MV-4-11 (cell line): Measurements from ENCODE around the gene CEP120.
"Not testable (repeated sequence)": the region's sequence is repeated elsewhere in the genome, so short reads cannot be mapped to it uniquely, and the experiment has no call there.

Experiments
- DNase-seq: peaks from one replicate; lab custom pipeline; 2025; lab: John Stamatoyannopoulos, UW

The CEP120 gene

DNA sequence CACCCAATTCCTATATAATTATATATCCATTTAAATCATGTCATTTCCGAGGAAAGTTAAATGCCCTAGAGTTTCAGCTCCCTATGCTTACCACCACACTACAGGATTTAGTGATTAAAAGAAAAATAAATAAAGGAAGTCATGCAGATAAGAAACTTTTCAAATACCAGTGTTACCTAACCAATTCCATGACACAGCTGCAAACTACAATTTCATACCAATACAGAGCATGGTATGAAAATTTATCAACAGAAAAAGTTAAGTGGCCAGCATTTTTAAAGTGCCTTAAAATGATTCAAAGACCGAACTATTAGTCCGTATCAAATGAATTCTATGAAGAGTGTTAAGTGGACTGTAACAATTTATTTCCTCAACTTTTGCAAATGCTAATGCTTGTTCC is 35.9 kb downstream of the CEP120 start:
- no peak for DNase-seq

DNA sequence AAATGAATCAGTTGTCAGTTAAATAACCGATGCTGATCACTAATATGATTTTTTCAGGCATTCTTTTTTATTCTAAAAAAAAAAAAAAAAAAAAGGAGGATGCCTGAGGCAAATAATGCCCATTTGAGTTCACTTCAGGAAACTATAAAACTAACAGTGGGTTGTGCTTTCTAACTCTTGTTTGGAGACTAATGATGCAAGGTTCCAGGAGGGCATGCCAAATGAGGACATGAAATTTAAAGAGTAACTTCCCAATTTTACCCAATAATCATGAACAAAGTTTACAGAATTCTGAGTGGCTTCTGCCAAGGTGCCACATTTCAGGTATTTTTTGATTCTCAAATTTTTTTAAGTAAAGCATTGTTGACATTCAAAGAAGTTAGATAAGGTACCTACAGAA is 41.0 kb downstream of the CEP120 start:
- no peak for DNase-seq

DNA sequence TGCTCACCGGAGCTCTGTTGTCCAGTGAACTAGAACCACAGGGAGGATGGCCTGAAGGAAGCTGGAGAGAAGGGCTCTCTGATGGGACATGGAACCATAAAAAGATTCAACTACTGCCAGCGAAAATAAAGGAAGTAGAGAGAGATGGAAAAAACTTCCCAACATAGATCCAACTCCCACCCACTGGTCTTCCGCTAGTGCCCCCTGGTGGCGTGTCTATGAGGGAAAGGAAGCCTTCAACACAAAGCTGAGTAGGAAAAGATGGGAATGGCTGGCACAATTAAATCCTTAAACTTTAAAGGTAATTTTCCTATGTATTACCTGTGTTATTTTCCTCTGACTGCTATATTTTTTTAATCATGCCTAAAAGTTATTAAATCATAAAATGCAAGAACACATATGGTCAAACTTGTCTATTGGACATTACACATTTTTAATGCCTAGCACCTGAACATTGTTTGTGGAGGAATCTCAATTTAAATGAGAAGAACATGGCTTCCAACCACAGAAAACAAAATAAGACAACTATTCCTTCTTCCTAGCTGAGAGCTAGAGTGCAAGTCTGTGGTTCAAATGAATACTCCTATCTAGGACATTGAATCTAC is 51.5 kb downstream of the CEP120 start:
- no peak for DNase-seq

DNA sequence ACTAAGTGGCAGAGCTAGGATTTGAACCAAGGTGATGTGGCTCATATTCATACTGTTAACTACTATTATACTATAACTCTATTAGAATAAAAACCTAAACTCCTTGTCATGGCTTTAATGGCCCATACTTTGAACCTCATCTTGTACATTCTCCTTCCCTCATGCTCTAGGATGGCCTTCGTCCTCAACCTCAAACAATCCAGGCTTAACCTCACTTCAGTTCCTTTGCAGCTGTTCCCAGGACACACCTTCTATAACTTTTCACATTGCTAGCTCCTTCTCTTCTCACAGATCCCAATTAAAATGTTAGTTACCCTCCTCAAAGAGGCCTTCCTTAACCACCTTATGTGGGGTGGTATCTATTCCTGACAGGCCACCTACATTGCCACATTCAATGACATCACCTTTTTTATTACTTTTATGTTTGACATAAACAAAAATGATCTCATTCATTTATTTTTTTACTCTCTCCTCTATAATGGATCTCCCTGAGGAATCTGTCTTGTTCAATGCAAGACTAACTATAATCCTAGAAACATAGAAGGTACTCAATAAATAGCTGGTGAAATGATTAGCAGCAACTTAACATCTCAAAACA is 53.7 kb downstream of the CEP120 start:
- DNase-seq: no peak

DNA sequence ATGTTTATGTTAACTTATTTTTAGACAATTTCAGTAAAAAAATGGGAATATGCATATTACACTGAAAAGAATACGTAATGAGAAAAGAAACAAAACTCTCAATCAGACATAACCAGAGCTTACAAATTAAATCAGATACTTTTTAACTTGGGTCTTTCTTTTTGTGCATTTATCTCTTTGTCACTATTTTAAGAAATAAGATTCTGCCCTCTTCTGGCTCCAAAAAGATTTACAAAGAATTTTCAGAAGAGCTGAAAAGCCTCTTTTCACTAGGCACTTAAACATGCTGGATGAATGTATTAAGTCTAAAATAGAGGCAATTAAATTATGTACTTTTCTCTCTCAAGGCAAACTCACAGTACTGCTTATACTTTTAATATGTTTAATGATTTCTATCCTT is 55.5 kb downstream of the CEP120 start:
- DNase-seq: peak; percentile 27

DNA sequence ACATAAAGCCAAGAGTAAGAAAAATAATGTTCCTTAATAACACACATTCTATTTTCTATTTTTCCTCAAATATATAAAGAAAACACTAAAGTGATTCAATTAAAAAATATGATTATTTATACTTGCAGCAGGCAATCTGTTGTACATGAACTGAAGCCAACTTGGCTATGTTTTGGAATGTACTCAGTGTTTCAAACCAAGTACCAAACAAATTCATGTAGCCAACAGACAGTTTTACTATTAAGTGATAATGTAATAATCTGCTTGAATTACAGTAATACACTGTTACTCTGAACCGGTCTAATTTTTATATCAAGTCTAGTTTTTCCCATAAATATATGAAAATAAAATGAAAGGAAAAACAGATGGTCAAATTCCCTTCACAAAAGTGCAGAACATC is 58.0 kb downstream of the CEP120 start:
- DNase-seq: no peak

DNA sequence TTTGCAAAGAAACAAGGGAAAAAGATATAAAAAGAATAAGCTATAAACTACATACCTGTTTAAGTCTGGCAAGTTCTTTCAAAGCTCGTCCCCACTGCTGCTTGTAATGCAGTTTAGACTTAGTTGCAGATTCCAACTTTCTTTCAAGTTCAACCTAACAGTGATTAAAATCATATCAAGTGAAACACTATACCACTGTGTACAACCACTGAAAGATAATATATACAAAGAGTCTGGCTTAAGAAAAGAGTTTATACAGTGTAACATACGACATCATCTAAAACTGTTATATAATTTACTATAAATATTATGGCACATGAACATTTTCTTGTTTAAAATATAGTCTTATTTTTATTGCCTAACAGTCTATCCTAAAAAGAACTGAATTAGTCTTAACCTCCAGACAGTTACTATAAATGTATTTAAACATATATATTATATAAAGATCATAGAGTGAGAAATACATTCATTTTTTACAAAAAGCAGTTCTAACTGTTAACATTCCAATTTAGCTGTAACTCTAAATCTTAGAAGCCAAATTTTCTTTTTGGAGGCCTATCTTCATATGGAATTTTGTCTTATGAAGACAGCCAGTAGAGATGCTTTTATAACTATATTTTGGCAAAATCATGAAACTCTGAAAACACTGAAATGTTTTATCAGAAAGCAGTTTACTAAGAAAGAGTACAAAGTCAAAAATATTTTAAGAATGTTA is 58.6 kb downstream of the CEP120 start:
- DNase-seq: no peak

DNA sequence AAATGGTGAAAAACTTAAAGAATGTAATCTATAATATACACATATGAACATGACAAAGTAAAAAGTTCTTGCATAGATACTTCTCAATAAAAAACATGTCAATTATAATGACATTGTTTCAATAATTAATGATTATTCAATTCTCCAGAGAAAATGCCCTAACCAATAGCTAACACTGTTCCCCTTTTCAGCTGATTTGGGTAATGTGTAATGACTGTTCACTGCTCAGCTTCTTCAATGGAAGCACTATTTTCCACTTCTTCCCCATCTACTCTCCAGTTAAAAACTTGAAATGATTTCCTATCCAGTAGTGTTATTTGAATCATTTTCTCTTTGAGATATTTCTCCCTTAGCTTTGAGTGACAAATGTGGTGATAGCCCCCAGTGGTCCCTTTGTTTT is 62.3 kb downstream of the CEP120 start:
- no peak for DNase-seq

DNA sequence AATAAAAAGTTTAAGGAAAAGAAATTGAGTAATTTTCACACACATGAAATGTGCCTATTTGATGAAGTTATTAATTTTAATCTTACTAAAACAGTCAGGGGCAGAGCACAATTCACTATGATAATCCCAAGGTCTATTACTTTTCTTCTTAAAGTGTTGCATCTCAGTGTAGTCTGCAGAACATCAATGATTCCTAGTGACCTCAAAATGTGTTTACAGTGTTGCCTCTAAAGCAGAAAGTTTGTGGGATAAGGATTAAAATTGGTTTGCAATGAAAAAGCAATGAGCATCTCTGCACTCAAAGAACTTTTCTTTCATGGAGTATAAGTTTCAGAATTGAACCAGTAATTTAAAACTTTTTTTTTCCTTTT is 63.0 kb downstream of the CEP120 start:
- DNase-seq: no peak

DNA sequence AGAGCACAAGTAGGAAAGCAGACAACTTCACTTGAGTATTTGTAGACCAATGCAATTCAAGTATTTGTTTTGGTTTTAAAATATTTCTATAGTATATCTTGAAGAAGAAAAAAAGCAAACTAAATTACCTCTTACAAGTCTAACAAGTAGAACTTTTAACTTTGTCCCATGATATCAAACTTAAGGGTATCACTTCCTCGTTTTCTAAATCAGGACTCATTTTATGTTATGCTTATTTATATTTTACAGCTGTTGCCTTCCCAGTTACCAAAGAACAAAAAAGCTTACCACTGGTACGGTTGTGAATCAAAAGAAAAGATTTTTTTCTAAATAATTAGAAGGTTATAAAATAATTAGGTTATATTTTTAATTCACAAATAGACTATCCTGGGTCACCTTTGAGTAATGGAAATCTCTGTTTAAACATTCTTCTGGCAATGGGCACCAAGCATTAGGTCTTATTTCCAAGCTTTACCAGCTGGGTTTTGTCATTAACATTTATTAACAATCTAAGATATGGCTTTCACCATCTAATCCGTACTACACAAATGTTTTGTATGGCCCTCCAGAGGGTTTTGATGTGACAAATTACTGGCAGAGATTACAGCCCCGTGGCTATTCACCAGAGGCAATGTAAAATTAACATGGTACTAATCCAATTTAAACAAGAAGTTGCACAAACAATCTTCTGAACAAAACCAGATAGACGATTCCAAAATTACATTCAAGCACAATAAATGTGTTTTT is 63.6 kb downstream of the CEP120 start:
- peak; percentile 17 for DNase-seq

DNA sequence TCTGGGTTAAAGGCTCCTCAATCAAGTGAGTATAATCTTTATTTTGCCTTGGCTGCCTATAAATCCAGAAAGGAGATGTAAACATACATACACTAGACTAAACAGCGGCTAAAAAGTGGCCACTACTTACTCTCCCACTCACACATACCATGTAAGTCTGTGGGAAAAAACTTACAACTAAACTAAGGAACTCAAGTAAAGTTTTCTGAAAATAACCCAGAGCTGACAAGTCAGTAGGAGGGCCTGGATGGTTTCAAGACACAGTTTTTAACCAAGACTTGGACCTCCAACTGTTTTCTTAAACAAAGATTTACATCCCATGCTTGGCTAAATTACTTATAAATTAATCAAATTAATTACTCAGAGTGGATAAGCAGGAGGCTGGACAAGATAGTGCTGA is 64.5 kb downstream of the CEP120 start:
- DNase-seq: no peak

DNA sequence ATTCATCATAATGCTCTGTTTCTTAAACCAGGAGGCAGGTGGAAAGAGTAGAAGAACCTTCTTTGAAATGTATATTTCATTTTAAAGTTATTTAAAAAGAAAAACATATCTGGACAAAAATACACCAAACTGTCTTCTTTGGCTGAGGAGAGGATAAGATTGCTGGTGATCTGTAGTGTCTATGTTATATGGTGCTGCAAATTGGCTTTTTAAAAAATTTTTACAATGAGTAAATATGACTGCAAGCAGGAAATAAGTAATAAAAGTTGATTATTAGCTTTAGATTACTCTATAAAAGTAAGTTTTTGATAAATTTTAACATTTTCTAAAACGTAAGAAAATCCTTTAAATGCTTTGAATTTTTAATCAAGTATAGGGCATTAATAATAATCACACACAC is 64.9 kb downstream of the CEP120 start:
- DNase-seq: no peak

DNA sequence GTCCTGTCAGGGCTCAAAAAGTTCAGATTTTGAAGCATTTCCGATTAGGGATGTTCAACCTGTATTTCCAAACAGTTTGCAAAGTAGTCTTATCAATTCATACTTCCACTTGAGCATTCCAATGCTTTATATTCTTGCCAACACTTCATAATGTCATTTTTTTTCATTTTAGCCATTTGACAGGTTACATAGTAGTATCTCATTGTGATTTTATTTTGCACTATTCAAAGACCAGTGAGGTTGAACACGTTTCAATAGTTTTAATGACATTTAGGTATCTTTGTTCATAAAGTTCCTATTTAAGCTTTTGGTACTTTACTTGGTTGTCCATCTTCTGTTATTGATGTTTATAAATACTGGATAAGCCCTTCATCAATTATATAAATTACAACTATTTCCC is 71.4 kb downstream of the CEP120 start:
- no peak for DNase-seq

DNA sequence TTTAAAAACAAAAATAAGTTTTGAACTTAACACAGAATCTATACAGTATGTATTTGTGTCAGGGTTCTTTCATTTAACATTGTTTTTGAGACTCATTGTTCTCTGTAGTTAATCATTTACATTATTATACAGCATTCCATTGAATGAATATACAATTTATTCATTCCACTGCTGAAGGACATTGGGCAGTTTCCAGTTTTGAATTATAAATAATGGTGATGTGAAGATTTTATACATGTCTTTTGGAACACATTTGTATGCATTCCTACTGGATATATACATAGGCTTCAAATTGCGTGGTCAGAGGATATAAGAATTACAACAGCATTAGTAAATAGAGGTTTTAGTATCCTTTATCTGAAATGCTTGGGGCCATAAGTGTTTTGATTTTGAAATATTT is 72.0 kb downstream of the CEP120 start:
- no peak for DNase-seq

DNA sequence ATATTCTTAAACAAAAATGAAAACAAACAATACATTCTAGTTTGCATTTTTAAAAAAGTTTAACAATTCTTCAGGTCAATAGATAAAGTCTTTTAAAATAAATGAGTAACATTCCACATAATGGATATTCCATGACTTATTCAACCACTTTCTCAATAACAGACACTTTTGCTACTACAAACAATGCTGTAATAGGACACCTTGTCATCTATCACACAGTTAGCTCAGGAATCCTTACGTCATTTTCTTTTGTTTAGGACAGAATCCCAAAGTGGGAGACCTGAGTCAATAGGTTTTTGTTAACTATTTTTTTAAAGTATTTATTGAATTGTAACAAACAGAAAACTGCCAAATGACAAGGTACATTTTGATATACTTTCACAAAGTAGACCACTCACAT is 72.5 kb downstream of the CEP120 start:
- DNase-seq: no peak

DNA sequence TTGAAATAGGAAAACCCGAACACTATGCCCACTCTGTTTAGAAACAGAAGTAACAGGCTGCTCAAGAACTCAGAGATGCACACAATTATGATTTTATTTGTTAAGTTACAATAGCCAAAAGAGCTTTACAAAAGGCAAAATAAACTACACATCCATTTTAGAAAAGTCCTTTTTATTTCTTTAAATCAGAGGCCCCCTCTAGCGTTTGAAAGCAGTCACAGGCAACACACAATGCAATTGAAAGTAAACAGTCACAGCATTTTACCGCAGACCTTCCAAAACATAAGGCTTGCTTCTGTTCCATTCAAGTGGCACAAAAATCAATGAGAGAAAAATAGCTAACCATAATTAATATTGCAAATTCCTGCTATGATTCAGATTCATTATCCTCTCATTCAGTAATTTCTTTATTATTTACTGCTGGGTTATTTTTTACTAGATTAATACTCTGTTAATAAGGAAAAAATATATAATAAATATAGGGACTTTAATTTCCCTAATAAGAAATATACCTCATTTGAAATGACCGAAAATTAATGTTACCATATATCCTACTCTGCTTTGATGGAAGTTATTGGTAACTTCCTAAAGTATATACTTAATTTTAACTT is 78.3 kb downstream of the CEP120 start:
- no peak for DNase-seq

DNA sequence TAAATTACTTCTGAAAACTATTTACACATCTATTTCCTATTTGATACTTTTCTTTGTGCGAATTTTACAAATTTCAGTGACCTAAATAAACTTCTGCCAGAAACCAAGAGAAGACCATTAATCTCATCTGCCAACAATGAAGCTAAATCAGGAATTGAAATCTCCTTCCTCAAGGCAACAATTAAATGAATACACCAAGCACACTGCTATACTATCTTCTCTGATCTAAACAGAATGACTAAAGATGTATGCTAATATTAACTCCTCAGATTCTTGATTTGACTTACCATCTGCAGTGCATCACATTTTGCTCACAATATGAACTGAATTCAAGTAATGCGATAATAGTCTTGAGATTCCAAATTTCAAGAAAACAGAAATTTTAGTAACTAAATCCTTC is 82.3 kb downstream of the CEP120 start:
- no peak for DNase-seq

DNA sequence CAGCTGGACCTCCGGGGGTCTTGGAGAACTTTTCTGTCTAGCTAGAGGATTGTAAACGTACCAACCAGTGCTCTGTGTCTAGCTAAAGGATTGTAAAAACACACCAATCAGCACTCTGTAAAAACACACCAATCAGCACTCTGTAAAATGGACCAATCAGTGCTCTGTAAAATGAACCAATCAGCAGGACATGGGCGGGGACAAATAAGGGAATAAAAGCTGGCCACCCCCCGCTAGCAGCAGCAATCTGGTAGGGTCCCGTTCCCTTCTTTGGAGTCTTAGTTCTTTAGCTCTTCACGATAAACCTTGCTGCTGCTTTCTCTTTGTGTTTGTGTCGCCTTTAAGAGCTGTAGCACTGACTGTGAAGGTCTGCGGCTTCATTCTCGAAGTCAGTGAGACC is 114.8 kb downstream of the CEP120 start:
- not testable (repeated sequence) for DNase-seq

DNA sequence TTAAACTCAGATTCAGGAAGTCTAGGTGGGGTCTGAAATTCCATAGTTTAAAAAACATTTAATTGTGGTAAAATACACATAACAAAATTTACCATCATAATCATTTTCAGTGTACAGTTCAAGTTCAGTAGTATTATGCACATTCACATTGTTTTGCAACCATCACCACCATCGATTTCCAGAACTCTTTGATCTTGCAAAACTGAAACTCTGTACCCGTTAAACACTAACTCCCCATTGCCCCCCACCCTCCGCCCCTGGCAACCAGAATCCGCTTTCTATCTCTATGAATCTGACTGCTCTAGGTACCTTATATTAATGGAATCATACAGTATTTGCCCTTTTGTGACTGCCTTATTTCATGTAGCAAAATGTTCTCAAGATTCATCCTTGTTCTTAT is 117.5 kb downstream of the CEP120 start:
- no peak for DNase-seq

DNA sequence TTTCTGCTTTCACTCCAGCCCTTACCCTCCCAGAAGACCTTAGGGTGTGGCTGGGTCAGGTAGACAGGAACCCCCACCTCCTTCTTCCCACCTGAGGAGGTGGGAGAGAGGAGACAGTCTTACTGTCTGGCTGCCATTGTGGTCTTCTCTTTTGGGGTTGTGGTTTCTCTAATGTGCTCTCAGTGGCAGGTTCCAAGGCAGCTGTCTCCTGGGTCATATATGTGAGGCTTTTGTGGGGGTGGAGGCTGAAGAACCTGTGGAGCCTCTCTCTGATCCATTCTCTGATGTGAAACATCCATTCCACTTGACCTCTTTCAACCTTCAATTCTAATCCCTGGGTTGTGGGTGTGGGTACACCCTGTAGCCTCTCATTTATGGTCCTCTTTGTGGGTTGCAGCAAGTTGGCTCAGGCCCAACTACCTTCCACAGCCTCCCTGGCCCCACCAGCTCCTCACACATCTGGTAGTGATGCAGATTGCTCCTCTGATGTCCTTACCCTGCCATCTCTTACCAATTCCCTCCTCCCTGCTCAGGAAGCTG is 118.4 kb downstream of the CEP120 start:
- no peak for DNase-seq

DNA sequence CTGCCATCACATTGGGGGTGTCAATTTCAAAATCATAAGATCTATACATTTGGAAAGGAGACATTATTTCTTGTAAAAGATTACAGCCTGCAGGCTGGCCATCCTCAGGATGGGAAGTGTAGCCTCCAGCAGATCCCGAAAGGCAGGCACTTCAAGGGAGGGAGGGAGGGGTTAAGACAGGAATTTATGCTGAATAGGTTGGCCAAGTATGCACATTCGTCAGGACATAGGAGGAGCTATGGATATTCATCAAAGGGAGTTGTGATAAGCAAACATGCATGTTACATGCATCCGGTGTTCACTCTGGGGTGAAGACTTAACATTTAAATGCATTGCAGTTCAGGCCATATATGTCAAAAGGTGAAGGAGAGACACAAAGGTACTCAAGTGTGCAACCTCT is 119.4 kb downstream of the CEP120 start:
- DNase-seq: no peak

DNA sequence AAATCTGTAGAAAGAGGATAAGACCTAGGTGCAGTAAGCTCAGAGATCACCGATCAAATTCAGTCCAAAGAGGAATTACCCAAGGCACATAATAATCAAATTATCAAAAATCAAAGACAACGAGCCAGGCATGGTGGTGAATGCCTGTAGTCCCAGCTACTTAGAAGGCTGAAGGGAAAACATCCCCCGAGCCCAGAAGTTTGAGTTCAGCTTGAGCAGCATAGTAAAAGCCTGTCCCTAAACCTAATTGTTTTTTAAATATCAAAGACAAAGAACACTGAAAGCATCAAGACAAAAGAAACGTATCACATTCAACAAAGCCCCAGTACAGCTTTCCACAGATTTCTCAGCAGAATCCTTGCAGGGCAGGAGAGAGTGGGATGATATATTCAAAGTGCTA is 122.9 kb downstream of the CEP120 start:
- DNase-seq: no peak
